ENCODE measurements around the gene GMPPA.

Gene GMPPA

DNA sequence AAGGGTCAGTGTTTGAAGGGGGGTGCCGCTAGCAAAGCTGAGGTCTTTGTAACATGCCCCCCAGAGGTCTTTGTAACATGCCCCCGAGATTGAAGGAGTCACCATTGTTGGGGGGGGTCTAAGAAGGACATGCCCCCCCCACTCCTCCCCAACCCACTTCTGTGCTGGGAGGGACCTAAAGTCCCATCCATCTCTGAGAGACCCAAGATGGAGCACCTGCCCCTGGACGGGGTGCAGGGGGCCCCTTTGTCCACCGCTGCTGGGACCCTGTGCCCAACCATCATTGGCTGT is 9.7 kb downstream of the GMPPA start:
- Histone ChIP-seq H3K36me3 (ENCODE audit: insufficient read depth, low read length) (no peaks in the 10 kb centered on the region), H3K4me1 (ENCODE audit: control insufficient read depth, insufficient read depth, low read length, unreplicated experiment) (peaks cover 4% of the 10 kb centered on the region), H3K4me3 (ENCODE audit: low read depth, low read length) (no peak overlapping the region), H3K27me3 (ENCODE audit: insufficient read depth, low read length) (peaks cover 17% of the 10 kb centered on the region), H3K27ac (ENCODE audit: low read depth, low read length) (no peak overlapping the region), H2AFZ (ENCODE audit: low read length, unreplicated experiment) (no peak overlapping the region), H3K79me2 (ENCODE audit: control insufficient read depth, insufficient read depth, low read length, unreplicated experiment) (no peaks in the 10 kb centered on the region)

DNA sequence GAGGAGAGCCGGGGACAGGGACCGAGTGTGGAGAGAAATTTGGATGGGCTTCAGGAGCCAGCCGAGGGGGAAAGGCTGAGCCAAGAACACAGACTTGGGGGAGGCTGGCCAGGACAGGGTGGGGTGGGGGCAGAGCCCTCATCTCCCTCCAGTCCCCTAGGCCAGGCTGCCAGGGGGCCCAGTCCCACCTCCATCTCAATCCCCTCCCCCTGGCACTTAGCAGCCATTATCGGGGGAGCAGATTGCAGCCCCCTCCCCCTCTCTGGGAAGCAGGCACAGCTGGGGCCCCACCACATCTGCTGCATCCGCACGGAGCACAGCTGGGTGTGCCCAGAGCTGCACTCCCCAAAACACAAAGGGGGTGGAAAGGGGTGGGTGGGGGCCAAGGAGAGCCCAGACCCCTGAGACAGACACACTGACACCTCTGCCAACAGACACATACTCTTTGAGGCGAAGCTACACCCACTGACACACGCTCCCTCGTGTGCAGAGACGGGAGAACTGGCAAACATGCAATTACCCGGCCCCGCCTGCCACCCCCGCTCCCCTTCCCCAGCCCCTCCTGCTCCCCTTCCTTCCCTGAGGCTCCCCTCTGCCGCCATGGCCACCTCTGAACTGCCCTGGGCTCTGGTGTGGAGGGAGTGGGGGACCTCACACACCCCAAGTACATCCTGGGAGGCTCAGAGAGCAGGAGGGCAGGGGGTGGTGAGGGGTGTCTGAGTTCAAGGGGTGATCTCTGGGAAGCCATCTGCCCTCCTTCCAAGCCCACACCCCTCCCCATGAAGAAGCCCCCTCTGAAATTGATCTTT is 10.5 kb downstream of the GMPPA start:
- Histone ChIP-seq H3K4me1 (ENCODE audit: control insufficient read depth, insufficient read depth, low read length, unreplicated experiment) (peaks cover 9% of the 10 kb centered on the region), H3K36me3 (ENCODE audit: insufficient read depth, low read length) (no peaks in the 10 kb centered on the region), H3K79me2 (ENCODE audit: control insufficient read depth, insufficient read depth, low read length, unreplicated experiment) (no peaks in the 10 kb centered on the region), H2AFZ (ENCODE audit: low read length, unreplicated experiment) (no peak overlapping the region), H3K27ac (ENCODE audit: low read depth, low read length) (no peak overlapping the region), H3K27me3 (ENCODE audit: insufficient read depth, low read length) (peaks cover 25% of the 10 kb centered on the region), H3K4me3 (ENCODE audit: low read depth, low read length) (no peak overlapping the region)

DNA sequence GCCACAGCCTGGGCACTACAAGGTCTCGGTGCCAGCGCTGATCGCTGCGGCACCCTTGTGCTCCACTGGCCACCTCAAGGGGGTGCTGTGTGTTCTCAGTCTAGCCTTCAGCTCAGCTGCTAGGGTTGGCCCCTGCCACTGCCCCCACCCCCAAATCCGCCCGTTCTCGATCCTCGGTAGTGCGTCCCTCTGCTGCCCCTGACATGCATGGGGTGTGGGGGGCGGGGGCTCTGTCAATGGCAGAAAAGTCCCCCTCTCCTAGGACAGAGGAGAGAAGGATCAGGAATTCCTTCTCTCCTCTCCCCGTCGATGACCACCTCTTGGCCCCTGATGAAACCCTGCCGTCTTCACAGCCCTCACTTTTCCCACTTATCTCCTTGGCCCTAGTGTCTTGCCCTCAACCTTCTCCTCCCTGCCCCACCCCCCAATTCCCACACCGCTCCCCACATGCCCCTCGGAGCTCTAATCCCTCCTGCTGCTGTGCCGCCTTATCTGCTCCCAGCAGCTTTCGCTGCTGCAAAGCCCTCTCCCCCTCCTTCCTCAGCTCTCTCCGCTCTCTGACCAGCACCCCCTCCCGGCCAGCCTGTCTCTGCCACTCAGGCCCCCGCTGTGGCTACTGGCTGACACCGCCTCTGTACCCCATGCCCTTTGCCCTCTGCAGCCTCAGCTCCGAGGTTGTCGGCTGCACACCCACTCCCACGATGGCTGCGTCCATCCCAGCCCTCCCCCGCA is 11.3 kb downstream of the GMPPA start:
- Histone ChIP-seq H3K27ac (ENCODE audit: low read depth, low read length) (no peak overlapping the region), H2AFZ (ENCODE audit: low read length, unreplicated experiment) (no peak overlapping the region), H3K4me1 (ENCODE audit: control insufficient read depth, insufficient read depth, low read length, unreplicated experiment) (peaks cover 12% of the 10 kb centered on the region), H3K27me3 (ENCODE audit: insufficient read depth, low read length) (peaks cover 32% of the 10 kb centered on the region), H3K36me3 (ENCODE audit: insufficient read depth, low read length) (no peaks in the 10 kb centered on the region), H3K4me3 (ENCODE audit: low read depth, low read length) (peak overlapping the region; percentile 57), H3K79me2 (ENCODE audit: control insufficient read depth, insufficient read depth, low read length, unreplicated experiment) (no peaks in the 10 kb centered on the region)

DNA sequence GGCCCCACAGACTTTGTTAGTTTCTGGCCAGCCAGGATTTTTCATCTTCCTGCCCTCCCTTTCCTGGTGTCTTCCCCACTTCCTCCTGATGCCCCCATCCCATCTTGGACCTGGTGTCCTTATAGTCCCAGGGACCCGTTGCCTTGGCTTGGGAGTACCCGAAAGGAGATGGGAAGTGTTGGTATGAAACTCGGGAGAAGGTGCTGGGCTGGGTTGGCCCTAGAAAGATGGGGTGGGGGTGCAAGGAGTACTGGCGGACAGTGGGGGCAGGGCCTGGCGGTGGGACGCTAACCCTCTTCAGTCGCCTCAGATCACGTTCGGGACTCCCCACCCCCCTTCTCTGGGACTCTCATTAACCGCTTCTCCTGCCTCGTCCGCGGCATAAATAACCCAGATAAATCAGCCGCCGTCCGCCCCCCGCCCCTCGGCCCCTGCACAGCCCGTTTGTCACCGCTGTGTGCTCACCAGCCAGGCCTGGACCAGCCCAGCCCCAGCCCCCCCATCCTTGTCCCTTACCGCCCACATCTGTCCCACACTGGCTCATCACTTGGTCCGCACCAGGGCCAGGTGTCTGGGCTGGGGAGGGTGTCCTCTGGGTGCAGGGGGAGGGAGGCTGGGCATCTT is 11.9 kb downstream of the GMPPA start:
- no peak overlapping the region; the same call in 1 of the 2 replicates for H3K4me3 ChIP-seq (ENCODE audit: low read depth, low read length)
- H3K27me3 ChIP-seq (ENCODE audit: insufficient read depth, low read length): peaks cover 38% of the 10 kb centered on the region
- peaks cover 12% of the 10 kb centered on the region for H3K4me1 ChIP-seq (ENCODE audit: control insufficient read depth, insufficient read depth, low read length, unreplicated experiment)
- H2AFZ ChIP-seq (ENCODE audit: low read length, unreplicated experiment): no peak overlapping the region
- H3K27ac ChIP-seq (ENCODE audit: low read depth, low read length): no peak overlapping the region
- H3K36me3 ChIP-seq (ENCODE audit: insufficient read depth, low read length): no peaks in the 10 kb centered on the region
- no peaks in the 10 kb centered on the region for H3K79me2 ChIP-seq (ENCODE audit: control insufficient read depth, insufficient read depth, low read length, unreplicated experiment)

DNA sequence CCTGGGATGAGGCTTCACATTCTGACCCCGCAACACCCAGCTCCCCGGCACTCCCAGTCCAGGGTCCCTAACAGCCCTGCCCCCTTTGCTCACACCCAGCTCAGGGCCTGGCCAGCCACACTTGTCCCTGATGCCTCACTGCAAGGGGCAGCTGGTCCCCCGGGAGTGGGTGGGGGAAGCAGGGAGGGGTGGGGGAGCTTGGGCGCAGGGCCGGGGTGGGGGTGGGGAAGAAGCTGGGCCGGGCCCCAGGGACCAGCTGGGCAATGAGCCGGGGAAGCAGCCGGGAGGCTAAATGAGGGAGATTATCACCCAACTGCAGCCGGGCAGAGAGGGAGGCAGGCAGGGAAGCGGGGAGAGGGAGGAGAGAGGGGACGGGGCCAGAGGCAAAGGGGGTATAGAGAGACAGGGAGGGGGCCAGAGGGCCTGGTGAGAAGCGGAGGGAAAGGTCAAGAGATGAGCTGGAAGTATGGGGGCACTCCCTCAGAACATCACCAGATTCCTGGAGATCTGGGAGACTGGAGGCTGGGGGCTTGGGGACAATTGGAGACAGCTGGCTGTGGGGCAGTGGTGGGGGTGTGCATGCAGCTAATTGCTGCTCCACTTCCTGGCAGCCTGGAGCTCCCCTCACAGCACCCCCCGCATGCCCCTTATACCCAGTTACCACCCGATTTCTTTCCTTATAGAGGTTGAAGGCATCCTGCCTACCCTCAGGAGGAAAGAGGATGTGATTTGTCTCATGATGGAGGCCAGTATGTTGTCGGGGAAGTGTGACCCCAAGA is 13.0 kb downstream of the GMPPA start:
- H3K36me3 ChIP-seq (ENCODE audit: insufficient read depth, low read length): no peaks in the 10 kb centered on the region
- no peak overlapping the region for H3K27ac ChIP-seq (ENCODE audit: low read depth, low read length)
- H3K4me3 ChIP-seq (ENCODE audit: low read depth, low read length): no peak overlapping the region

DNA sequence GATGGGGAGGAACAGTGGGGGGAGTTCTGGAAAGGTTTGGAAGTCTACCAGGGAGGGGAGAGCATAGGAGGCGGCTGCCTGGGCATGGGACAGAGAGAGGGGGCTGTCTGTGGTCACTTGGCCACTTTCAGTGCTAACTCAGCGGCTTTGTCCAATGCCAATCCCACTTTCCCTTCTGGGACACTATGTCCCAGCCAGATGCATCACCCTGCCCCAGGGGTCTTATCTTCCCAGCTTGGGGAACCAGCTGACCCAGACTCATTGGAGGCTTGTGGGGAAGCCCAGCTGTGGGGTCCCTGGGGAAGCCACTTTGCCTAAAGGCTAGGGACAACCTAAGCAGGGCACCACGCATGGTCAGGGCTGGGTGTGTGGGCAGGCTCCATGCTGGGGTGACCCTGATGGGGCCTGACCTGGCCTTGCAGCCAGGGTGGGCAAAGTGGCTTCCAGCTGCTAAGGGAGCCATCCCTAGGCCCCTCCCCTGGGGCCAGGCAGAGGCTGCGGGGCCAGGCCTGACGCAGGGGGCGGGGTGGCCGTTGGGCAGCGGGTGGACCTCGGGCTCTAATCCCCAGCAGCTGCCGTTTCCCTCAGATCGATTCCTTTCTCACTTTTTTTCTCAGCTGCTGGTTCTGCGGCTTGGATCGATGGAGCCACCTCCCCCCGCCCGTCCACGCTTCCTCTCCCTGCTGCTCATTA is 14.0 kb downstream of the GMPPA start:
- peaks cover 12% of the 10 kb centered on the region for H3K4me1 ChIP-seq (ENCODE audit: control insufficient read depth, insufficient read depth, low read length, unreplicated experiment)
- H2AFZ ChIP-seq (ENCODE audit: low read length, unreplicated experiment): no peak overlapping the region
- no peaks in the 10 kb centered on the region for H3K79me2 ChIP-seq (ENCODE audit: control insufficient read depth, insufficient read depth, low read length, unreplicated experiment)
- no peak overlapping the region for H3K4me3 ChIP-seq (ENCODE audit: low read depth, low read length)
- H3K27me3 ChIP-seq (ENCODE audit: insufficient read depth, low read length): peaks cover 49% of the 10 kb centered on the region
- no peaks in the 10 kb centered on the region for H3K36me3 ChIP-seq (ENCODE audit: insufficient read depth, low read length)
- H3K27ac ChIP-seq (ENCODE audit: low read depth, low read length): no peak overlapping the region

More for the DNA sequence above, 13.0 kb downstream of the GMPPA start:
- peaks cover 12% of the 10 kb centered on the region for H3K4me1 ChIP-seq (ENCODE audit: control insufficient read depth, insufficient read depth, low read length, unreplicated experiment)
- peaks cover 42% of the 10 kb centered on the region for H3K27me3 ChIP-seq (ENCODE audit: insufficient read depth, low read length)
- no peaks in the 10 kb centered on the region for H3K79me2 ChIP-seq (ENCODE audit: control insufficient read depth, insufficient read depth, low read length, unreplicated experiment)
- H2AFZ ChIP-seq (ENCODE audit: low read length, unreplicated experiment): no peak overlapping the region

DNA sequence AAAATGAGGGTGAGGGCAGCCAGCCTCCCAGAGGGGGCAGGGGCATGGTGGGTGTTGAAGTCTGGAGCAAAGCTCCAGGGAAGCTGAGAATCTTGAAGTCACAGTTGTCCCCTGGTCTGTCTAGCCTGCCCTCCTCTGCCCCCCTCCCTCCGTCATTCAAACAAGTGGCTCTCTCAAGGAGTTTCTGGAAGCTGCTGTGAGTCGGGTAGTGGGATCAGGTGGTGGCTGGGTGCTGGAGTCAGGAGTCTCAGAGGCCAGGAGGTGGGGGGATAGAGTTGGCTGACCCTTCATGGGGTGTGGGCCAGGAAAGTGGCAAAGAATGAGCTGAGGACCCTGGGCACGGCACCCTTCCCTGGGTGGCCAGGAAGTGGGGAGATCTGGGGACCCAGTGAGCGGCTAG is 15.1 kb downstream of the GMPPA start:
- Histone ChIP-seq H3K4me1 (ENCODE audit: control insufficient read depth, insufficient read depth, low read length, unreplicated experiment) (peaks cover 12% of the 10 kb centered on the region), H2AFZ (ENCODE audit: low read length, unreplicated experiment) (no peak overlapping the region), H3K27ac (ENCODE audit: low read depth, low read length) (no peak overlapping the region), H3K27me3 (ENCODE audit: insufficient read depth, low read length) (peaks cover 49% of the 10 kb centered on the region), H3K4me3 (ENCODE audit: low read depth, low read length) (no peak overlapping the region), H3K36me3 (ENCODE audit: insufficient read depth, low read length) (no peaks in the 10 kb centered on the region), H3K79me2 (ENCODE audit: control insufficient read depth, insufficient read depth, low read length, unreplicated experiment) (no peaks in the 10 kb centered on the region)

DNA sequence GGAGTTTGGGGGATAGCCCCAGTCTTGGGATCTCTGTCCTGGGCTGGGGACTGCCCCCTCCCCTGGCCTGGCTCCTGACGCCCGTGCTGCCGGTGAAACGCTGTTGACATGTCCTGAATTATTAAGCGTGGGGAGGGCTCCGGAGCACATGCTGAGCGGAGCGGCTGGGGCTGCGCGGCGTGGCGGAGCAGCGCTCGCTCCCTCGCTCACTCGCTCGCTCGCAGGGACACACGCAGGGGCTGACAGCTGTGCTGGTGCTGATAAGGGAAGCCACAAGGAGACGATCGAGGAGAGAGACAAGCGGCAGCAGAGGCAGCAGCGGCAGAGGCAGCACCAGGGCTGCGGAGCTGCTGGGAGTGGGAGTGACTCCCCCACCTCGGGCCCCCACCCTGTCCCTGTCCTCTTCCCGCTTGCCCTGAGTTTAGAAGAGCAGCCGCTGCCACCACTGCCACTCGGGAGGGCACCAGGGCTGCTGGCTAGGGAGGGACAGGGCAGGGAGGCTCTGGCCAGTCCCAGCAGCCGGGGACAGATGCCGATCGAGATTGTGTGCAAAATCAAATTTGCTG is 15.6 kb downstream of the GMPPA start, which contains the start of gene ASIC4:
TSS of gene ASIC4 (plus strand) at position 287 of the 566 bp plus-strand sequence. CDS start at position 530, 243 bp downstream.
- Histone ChIP-seq H3K36me3 (ENCODE audit: insufficient read depth, low read length) (no peaks in the 10 kb centered on the region), H3K27ac (ENCODE audit: low read depth, low read length) (no peak within 1 kb of the TSS), H3K79me2 (ENCODE audit: control insufficient read depth, insufficient read depth, low read length, unreplicated experiment) (no peaks in the 10 kb centered on the region), H3K27me3 (ENCODE audit: insufficient read depth, low read length) (peaks cover 49% of the 10 kb centered on the region), H2AFZ (ENCODE audit: low read length, unreplicated experiment) (no peak within 1 kb of the TSS), H3K4me1 (ENCODE audit: control insufficient read depth, insufficient read depth, low read length, unreplicated experiment) (peaks cover 12% of the 10 kb centered on the region), H3K4me3 (ENCODE audit: low read depth, low read length) (no peak within 1 kb of the TSS)

DNA sequence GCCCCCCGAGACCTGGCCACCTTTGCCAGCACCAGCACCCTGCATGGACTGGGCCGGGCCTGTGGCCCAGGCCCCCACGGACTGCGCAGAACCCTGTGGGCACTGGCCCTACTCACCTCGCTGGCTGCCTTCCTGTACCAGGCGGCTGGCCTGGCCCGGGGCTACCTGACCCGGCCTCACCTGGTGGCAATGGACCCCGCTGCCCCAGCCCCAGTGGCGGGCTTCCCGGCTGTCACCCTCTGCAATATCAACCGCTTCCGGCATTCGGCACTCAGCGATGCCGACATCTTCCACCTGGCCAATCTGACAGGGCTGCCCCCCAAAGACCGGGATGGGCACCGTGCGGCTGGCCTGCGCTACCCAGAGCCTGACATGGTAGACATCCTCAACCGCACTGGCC is 16.1 kb downstream of the GMPPA start:
- Histone ChIP-seq H3K4me3 (ENCODE audit: low read depth, low read length) (no peak overlapping the region), H3K36me3 (ENCODE audit: insufficient read depth, low read length) (no peaks in the 10 kb centered on the region), H3K79me2 (ENCODE audit: control insufficient read depth, insufficient read depth, low read length, unreplicated experiment) (no peaks in the 10 kb centered on the region), H2AFZ (ENCODE audit: low read length, unreplicated experiment) (no peak overlapping the region), H3K27me3 (ENCODE audit: insufficient read depth, low read length) (peaks cover 49% of the 10 kb centered on the region), H3K4me1 (ENCODE audit: control insufficient read depth, insufficient read depth, low read length, unreplicated experiment) (peaks cover 12% of the 10 kb centered on the region), H3K27ac (ENCODE audit: low read depth, low read length) (no peak overlapping the region)
